ENCODE results near the gene CLPTM1L.

DNA sequence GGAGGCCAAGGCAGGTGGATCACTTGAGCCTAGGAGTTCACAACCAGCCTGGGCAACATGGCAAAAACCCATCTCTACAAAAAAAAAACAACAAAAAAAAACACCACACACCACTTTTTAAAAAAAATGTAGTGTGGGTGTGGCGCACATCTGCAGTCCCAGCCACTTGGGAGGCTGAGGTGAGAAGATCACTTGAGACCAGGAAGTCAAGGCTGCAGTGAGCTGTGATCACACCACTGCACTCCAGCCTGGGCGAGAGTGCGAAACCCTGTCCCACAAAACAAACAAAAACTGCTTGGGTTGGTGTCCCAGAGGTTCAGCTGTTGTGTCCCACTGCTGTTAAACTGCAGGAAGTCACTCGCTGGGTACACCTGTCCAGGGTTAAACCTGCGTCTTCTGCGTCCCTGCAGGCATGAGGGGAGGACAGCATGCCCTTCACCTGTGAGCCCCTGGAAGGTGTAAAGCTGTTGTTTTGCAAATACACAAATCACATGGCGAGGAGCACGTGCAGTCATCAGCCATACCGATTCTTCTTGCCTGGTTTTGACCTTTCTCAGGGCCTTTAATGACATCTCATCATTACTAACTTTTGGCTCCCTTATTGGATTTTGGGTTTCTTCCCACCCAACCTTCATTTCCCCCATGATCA lies 29.3 kb upstream of the CLPTM1L start:
- no peak for TF ChIP-seq POLR2A (IDR thresholded peaks at IDR 0.05)
- TF ChIP-seq, protein P1, sequence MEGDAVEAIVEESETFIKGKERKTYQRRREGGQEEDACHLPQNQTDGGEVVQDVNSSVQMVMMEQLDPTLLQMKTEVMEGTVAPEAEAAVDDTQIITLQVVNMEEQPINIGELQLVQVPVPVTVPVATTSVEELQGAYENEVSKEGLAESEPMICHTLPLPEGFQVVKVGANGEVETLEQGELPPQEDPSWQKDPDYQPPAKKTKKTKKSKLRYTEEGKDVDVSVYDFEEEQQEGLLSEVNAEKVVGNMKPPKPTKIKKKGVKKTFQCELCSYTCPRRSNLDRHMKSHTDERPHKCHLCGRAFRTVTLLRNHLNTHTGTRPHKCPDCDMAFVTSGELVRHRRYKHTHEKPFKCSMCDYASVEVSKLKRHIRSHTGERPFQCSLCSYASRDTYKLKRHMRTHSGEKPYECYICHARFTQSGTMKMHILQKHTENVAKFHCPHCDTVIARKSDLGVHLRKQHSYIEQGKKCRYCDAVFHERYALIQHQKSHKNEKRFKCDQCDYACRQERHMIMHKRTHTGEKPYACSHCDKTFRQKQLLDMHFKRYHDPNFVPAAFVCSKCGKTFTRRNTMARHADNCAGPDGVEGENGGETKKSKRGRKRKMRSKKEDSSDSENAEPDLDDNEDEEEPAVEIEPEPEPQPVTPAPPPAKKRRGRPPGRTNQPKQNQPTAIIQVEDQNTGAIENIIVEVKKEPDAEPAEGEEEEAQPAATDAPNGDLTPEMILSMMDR (IDR thresholded peaks at IDR 0.05): no peak
- TF ChIP-seq POLR2AphosphoS5 (IDR thresholded peaks at IDR 0.05): no peak
- TF ChIP-seq EP300 (IDR thresholded peaks at IDR 0.05; ENCODE audit: low read depth): no peak

Measured in transverse colon (tissue), 4 donors.